Brain pericyte (primary cell): Measurements from ENCODE around the gene TTC13.
"Not testable (repeated sequence)": the region's sequence is repeated elsewhere in the genome, so short reads cannot be mapped to it uniquely, and the experiment has no call there.

ENCODE experiments used
- DNase-seq: peaks from one replicate; pipeline ENCODE4 v3.0.0-alpha.2; 2012; ENCODE audit warnings: low read depth, low spot score

Gene TTC13

GRCh38 chr1:230978491-230979388 lies at the start of gene TTC13, which contains the start of gene ARV1:
Gene TTC13 (minus strand): TSS chr1:230978861. CDS start chr1:230978830, 31 bp downstream.
Gene ARV1 (plus strand): TSS chr1:230979094. CDS start chr1:230979106, 12 bp downstream.
- peak; percentile 95 for DNase-seq

GRCh38 chr1:231027971-231028370 lies 49.3 kb upstream of the TTC13 start:
- no peak for DNase-seq

GRCh38 chr1:231027136-231027925 lies 48.7 kb upstream of the TTC13 start:
- no peak for DNase-seq

GRCh38 chr1:231026576-231026975 lies 47.9 kb upstream of the TTC13 start:
- DNase-seq = no peak

GRCh38 chr1:231023150-231023549 lies 44.5 kb upstream of the TTC13 start:
- no peak for DNase-seq

- not testable (repeated sequence) for DNase-seq
Measured at GRCh38 chr1:231022543-231022942, 43.9 kb upstream of the TTC13 start.

- no peak for DNase-seq
Measured at GRCh38 chr1:231021540-231022031, 42.9 kb upstream of the TTC13 start.

GRCh38 chr1:231020816-231021215 lies 42.2 kb upstream of the TTC13 start:
- no peak for DNase-seq

- no peak for DNase-seq
Measured at GRCh38 chr1:231020139-231020601, 41.5 kb upstream of the TTC13 start.

GRCh38 chr1:231019711-231020110 lies 41.0 kb upstream of the TTC13 start:
- no peak for DNase-seq

GRCh38 chr1:231016966-231017365 lies 38.3 kb upstream of the TTC13 start:
- no peak for DNase-seq

GRCh38 chr1:231016234-231016633 lies 37.6 kb upstream of the TTC13 start:
- no peak for DNase-seq

- no peak for DNase-seq
Measured at GRCh38 chr1:231013391-231014015, 34.8 kb upstream of the TTC13 start.

GRCh38 chr1:231011963-231012362 lies 33.3 kb upstream of the TTC13 start:
- DNase-seq = no peak

- no peak for DNase-seq
Measured at GRCh38 chr1:231011360-231011759, 32.7 kb upstream of the TTC13 start.

GRCh38 chr1:231007535-231007934 lies 28.9 kb upstream of the TTC13 start:
- not testable (repeated sequence) for DNase-seq

GRCh38 chr1:231001892-231002291 lies 23.2 kb upstream of the TTC13 start:
- no peak for DNase-seq

GRCh38 chr1:231000639-231001038 lies 22.0 kb upstream of the TTC13 start:
- DNase-seq = no peak

- no peak for DNase-seq
Measured at GRCh38 chr1:231000201-231000600, 21.5 kb upstream of the TTC13 start.

GRCh38 chr1:230994860-230995259 lies 16.2 kb upstream of the TTC13 start:
- no peak for DNase-seq

- no peak for DNase-seq
Measured at GRCh38 chr1:230992100-230992774, 13.6 kb upstream of the TTC13 start.
